OCI-LY1 (cell line): ENCODE measurements around the gene PSTPIP1.

ENCODE experiments used
- H2AFZ ChIP-seq: fragments of 200-600 bp; sonication (generic), shearing (Covaris generic); 2 replicates; pipeline ENCODE4 v1.6.0; 2014; ENCODE audit warnings: antibody characterized with exemption, mild to moderate bottlenecking, low read length
- H3F3A ChIP-seq: fragments of 200-600 bp; sonication (generic), shearing (Covaris generic); 2 replicates; pipeline ENCODE4 v1.6.0; 2014; ENCODE audit warnings: mild to moderate bottlenecking, antibody characterized with exemption, low read length, moderate library complexity; ENCODE audit not compliant: insufficient read depth
- H3K27ac ChIP-seq: fragments of 200-600 bp; sonication (generic); 2 replicates; pipeline ENCODE4 v1.5.1; 2014; ENCODE audit warnings: low read length, mixed run types, mild to moderate bottlenecking, low read depth; ENCODE audit not compliant: poor library complexity, severe bottlenecking
- H3K27me3 ChIP-seq: fragments of 200-600 bp; sonication (generic); 2 replicates; pipeline ENCODE4 v1.6.0; 2014; ENCODE audit warnings: antibody characterized with exemption, mild to moderate bottlenecking, low read length, moderate library complexity; ENCODE audit not compliant: insufficient read depth
- H3K36me3 ChIP-seq: fragments of 200-600 bp; sonication (generic); 2 replicates; pipeline ENCODE4 v1.6.1; 2014; ENCODE audit warnings: mild to moderate bottlenecking, antibody characterized with exemption, low read length, moderate library complexity, mixed read lengths; ENCODE audit not compliant: insufficient read depth
- H3K4me1 ChIP-seq: fragments of 200-600 bp; sonication (generic); 2 replicates; pipeline ENCODE4 v1.5.1; 2014; ENCODE audit warnings: mild to moderate bottlenecking, low read length, moderate library complexity; ENCODE audit not compliant: insufficient read depth, severe bottlenecking
- H3K4me2 ChIP-seq: fragments of 200-600 bp; sonication (generic), shearing (Covaris generic); 2 replicates; pipeline ENCODE4 v1.6.1; 2014; ENCODE audit warnings: low read length
- H3K4me3 ChIP-seq: fragments of 200-600 bp; sonication (generic); 2 replicates; pipeline ENCODE4 v1.5.1; 2014; ENCODE audit warnings: low read length, low read depth, mild to moderate bottlenecking, mixed read lengths; ENCODE audit not compliant: poor library complexity, severe bottlenecking
- H3K79me2 ChIP-seq: fragments of 200-600 bp; shearing (Covaris generic); 2 replicates; pipeline ENCODE4 v1.6.1; 2016; ENCODE audit warnings: mixed run types, low read length, mixed read lengths; ENCODE audit not compliant: insufficient read depth
- H3K9ac ChIP-seq: fragments of 200-600 bp; sonication (generic), shearing (Covaris generic); 2 replicates; pipeline ENCODE4 v1.6.1; 2014; ENCODE audit warnings: mild to moderate bottlenecking, low read length, mixed read lengths
- H3K9me2 ChIP-seq: fragments of 200-600 bp; sonication (generic), shearing (Covaris generic); 2 replicates; pipeline ENCODE4 v1.6.1; 2014; ENCODE audit warnings: low read depth, mild to moderate bottlenecking, low read length, mixed read lengths
- H3K9me3 ChIP-seq: fragments of 200-600 bp; shearing (Covaris generic); 2 replicates; pipeline ENCODE4 v1.6.1; 2014; ENCODE audit warnings: low read length, mixed read lengths
- H4K20me1 ChIP-seq: fragments of 200-600 bp; sonication (generic), shearing (Covaris generic); 2 replicates; pipeline ENCODE4 v1.6.0; 2016; ENCODE audit warnings: mild to moderate bottlenecking, low read length; ENCODE audit not compliant: insufficient read depth
- CTCF ChIP-seq: fragments of 200-600 bp; sonication (generic), shearing (Covaris generic); IDR thresholded peaks from 2 replicates; pipeline ENCODE4 v1.5.1; 2017; ENCODE audit warnings: mild to moderate bottlenecking, antibody characterized with exemption, low read length, moderate library complexity, mixed read lengths
- EZH2 ChIP-seq: fragments of 200-600 bp; sonication (generic), shearing (Covaris generic); IDR thresholded peaks from 2 replicates; pipeline ENCODE4 v1.8.0; 2017; ENCODE audit warnings: borderline replicate concordance, mixed run types, mild to moderate bottlenecking, antibody characterized with exemption, low read length, moderate library complexity, mixed read lengths

PSTPIP1 gene

DNA sequence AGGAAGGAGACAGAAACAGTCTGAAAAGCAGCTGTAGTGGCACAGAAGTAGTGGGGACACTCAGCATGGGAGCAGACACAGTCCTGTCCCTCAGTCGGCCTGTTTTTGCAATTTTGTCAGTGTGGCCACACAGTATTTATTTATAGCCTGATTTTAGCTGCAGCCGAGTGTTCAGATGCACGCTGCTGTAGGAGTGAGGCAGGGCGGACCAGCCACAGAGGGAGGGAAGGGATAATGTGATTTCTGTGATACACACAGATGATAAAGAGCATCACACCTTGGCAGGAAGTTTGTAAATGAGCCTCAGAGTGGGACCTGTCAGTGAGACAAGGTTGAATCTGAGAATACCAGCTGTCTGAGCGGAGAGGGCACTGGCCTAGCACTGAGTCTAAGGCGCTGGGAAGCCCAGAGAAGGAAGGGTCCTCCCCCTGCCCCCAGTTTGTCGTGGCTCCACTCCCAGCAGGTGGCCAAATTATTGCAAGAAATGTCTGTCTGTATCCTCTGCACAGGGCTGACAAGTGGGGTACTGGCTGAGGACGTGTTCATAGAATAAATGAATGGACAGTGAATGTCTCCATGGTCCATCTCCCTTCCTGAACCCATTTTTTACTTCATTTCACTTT, 3.8 kb downstream of the PSTPIP1 start:
- no peak overlapping the region for H3K4me2 ChIP-seq
- no peak overlapping the region for H2AFZ ChIP-seq

GRCh38 chr15:76999996-77000395, 5.1 kb downstream of the PSTPIP1 start:
- Histone ChIP-seq H3K9ac (no peak overlapping the region), H4K20me1 (no peaks in the 10 kb centered on the region), H3K27ac (no peak overlapping the region), H3K4me1 (peaks cover 26% of the 10 kb centered on the region), H2AFZ (no peak overlapping the region), H3K27me3 (no peaks in the 10 kb centered on the region; the same call in 1 of the 2 replicates), H3K36me3 (no peaks in the 10 kb centered on the region), H3K9me2 (no peaks in the 10 kb centered on the region), H3K4me2 (no peak overlapping the region), H3F3A (no peaks in the 10 kb centered on the region), H3K9me3 (no peaks in the 10 kb centered on the region), H3K79me2 (no peaks in the 10 kb centered on the region), H3K4me3 (no peak overlapping the region)
- TF ChIP-seq CTCF (no peak), EZH2 (no peak)

More for the DNA sequence above, 3.8 kb downstream of the PSTPIP1 start:
- Histone ChIP-seq H3K9me3 (no peaks in the 10 kb centered on the region), H3K27ac (no peak overlapping the region), H4K20me1 (no peaks in the 10 kb centered on the region), H3F3A (no peaks in the 10 kb centered on the region), H3K4me3 (no peak overlapping the region), H3K9me2 (no peaks in the 10 kb centered on the region), H3K9ac (no peak overlapping the region), H3K4me1 (peaks cover 34% of the 10 kb centered on the region), H3K79me2 (no peaks in the 10 kb centered on the region), H3K27me3 (no peaks in the 10 kb centered on the region), H3K36me3 (no peaks in the 10 kb centered on the region)
- TF ChIP-seq EZH2 (no peak), CTCF (no peak)

GRCh38 chr15:77001351-77001750, 6.4 kb downstream of the PSTPIP1 start:
- TF ChIP-seq CTCF = no peak
- TF ChIP-seq EZH2 = no peak
- Histone ChIP-seq H3K27ac (no peak overlapping the region), H3F3A (no peaks in the 10 kb centered on the region), H3K4me1 (peaks cover 15% of the 10 kb centered on the region), H3K79me2 (no peaks in the 10 kb centered on the region), H3K9me3 (no peaks in the 10 kb centered on the region), H3K27me3 (no peaks in the 10 kb centered on the region; the same call in 1 of the 2 replicates), H3K9ac (no peak overlapping the region), H2AFZ (no peak overlapping the region), H3K4me2 (no peak overlapping the region), H3K4me3 (no peak overlapping the region), H4K20me1 (no peaks in the 10 kb centered on the region), H3K9me2 (no peaks in the 10 kb centered on the region), H3K36me3 (no peaks in the 10 kb centered on the region)
